Activated naive CD4-positive, alpha-beta T cell treated with Interleukin-2 at 50 U/mL for 16 hours (primary cell): ENCODE data around the gene HEYL.
"Not testable (repeated sequence)": the region's sequence is repeated elsewhere in the genome, so short reads cannot be mapped to it uniquely, and the experiment has no call there.

ENCODE experiments used
- DNase-seq: peaks from one replicate; pipeline ENCODE4 v3.0.0-alpha.2; 2020

HEYL gene

GRCh38 chr1:39635871-39636210 lies 3.6 kb downstream of the HEYL start:
- DNase-seq: no peak

- DNase-seq: no peak
Observed at GRCh38 chr1:39635205-39635870, 4.1 kb downstream of the HEYL start.

DNA sequence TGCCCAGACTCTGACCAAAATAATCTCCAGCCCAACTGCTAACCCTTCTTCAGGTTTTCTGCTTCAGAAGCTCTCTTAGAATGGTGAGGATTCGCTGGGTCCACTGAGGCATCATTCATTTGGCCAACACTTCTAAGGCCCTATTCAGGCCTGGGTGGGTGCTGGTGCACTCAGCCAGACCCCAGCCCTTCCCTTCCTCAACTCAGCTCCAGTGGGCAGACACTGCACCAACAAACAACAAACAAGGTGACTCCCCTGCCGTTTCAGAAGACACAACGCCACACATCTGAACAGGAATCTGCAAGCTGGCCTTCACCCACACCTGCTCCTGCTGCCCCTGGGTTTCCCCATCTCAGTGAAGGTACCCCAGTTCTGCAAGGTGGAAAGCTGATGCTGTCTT lies 6.0 kb downstream of the HEYL start:
- DNase-seq: no peak

DNA sequence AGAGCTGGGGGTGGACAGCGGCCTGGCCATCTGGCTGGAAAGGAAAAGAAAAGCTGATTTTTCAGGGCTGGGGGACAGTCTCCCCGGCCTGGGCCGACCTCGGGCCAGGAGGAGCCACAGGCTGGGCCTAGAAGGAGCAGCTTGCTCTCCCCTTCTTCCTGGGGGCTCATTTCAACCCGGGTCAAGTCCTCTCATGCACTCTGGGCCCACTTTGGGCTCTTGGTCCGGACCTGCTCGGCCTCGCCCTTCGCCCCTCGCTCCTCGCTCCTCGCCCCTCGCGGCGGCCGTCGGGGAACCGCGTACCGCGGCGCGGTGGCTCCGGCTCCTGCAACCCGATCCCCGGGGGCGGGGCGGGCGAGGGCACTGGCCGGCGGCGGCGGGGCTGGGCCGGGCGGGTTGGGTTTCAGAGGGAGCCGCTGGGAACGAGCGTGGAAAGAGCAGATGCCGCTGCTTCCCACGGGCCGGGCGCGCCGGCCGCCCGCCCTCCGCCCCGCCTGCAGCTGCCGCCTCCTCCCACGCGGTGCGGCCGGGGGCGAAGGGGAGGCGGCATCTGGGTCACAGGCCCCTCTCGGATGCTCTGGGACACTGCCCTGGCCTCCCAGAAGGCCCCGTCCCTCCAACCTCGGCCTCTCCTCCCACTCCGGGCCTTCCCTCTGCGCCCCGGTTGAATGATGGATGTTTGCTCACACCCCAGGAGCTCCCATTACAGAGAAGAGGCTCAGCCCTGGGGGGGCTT lies 6.6 kb downstream of the HEYL start:
- no peak for DNase-seq

GRCh38 chr1:39632323-39632681 lies 7.1 kb downstream of the HEYL start:
- no peak for DNase-seq

GRCh38 chr1:39631361-39632322 lies 7.8 kb downstream of the HEYL start:
- DNase-seq: no peak

DNA sequence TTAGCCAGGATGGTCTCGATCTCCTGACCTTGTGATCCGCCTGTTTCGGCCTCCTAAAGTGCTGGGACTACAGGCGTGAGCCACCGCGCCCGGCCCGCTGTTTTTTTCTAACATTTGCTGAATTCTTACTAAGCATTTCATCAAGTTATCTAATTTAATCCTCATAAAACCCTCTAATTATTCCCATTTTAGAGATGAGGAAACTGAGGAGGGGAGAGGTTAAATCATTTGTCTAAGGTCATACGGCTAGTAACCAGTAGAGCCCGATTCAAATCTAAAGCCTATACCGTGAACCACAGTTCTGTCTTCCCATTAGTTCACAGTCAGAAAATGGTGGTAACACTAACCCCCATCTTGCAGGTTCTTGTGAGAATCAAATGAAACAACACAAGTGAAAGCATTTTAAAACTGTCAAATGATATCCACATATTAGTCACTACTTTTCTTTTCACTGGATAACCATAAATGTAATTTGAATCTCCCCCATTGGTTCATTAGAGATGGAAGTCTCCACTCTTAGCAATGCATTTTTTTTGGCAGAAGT lies 10.6 kb downstream of the HEYL start:
- DNase-seq: no peak

DNA sequence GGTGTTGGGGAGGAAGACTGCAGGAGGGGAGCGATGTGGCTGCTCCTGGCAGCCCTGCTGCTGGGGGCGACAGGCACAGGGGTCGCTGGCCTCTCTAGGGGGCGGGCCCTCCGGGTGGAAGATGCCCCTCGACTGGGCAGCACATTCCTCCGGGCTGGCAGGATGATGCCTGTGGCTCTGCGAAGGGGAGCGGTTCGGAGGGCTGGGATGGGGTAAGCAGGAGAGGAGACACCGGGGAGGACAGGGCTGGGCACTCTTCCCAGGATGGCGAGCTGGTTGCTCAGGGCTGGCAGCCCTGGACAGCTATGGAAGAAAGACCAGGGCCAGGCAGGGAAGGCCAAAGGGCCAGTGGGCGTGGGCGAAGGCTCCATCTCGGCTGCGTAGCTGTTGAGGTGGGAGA lies 12.8 kb downstream of the HEYL start:
- DNase-seq: no peak

DNA sequence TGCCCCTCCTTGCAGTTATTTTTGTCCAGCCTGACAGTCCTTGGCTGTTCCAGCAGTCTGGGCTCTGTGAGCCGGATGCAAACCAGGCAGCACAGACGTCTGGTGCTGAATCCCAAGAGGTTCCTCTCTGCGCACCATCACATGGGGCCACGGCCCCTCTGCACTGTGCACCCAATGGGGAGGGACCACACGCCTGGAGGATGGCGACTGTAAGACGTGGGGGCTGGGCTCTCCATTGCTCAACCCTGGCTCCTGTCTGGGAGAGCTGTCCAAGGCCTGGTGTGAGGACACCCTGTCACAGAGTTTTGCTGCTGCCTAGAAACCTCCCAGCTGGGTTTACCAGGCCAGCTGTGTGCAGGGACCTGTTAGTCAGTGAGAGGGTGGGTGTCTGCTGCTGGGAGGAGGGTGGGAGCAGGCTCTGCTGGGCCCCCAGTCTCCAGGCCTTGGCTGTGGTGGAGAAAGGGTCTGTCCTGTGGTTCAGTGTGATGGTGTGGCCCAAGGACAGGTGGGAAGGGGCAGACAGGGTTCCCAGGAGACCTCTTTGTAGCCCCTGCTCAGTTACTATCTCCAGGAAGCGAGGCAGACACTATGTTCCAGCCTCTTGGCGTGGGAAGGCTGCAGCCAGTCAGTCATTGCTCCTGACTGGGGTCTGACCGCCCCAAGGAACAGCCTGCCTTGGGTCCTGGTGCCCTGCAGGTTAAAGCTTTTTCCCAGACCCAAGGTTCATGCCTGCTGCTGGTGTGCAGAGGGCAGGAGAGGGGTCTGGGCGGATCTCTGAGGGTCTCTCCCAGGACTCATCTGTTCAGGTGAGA lies 13.8 kb downstream of the HEYL start:
- no peak for DNase-seq

DNA sequence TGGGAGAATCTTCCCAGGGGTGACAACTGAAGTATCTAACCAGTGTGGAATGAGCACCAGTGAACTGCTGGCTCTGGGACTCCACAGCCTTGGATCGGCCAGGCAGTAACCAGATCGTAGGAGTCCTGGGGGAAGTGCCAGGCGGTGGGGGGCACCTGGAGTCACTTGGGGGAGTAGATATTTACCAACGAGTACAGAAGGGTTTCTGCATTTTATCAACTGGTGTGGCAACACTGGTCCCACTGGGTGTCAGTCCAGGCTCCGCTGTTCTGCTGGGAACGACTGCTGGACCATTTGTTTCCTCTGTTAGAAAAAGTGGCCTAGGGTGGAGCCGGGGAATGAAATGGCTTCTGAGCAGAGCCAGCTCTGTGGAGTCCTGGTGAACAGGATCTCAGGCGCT lies 14.4 kb downstream of the HEYL start:
- DNase-seq: no peak

DNA sequence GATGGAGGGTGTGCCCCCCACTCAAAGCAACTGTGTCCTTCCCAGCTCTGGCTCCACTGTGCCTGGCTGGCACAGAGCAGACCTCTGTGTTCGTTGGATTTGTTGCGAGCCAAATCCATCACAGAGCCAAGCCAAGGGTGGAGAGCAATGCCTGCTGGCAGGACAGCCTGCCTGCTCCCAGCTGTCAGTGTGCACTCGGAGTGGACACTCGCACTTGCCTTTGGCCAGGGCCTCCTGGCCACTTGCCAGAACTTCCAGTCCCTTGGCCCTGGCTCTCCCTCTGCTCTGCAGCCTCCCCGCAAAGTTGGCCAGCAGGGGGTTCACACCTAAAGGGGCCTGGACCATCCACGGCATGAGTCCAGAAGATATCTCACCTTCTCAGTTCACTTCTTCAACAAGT lies 16.4 kb downstream of the HEYL start:
- DNase-seq: no peak

DNA sequence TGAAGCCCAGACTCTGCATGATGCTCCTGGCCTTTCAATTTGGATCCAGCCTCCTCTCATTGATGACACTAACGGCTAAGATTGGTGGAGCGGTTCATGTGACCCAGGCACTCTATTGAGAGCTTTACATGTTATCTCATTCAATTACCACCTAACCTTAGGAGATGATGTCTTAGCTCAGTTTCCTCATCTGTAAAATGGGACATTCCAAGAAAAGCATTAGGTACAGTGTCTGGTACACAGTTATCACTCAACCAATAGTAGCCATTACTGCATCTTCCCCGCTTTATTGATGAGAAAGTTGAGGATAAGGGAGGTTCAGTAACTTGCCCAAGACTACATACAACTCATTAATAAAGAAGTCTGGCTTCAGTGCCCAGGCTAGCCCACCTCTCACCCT lies 17.0 kb downstream of the HEYL start:
- no peak for DNase-seq

DNA sequence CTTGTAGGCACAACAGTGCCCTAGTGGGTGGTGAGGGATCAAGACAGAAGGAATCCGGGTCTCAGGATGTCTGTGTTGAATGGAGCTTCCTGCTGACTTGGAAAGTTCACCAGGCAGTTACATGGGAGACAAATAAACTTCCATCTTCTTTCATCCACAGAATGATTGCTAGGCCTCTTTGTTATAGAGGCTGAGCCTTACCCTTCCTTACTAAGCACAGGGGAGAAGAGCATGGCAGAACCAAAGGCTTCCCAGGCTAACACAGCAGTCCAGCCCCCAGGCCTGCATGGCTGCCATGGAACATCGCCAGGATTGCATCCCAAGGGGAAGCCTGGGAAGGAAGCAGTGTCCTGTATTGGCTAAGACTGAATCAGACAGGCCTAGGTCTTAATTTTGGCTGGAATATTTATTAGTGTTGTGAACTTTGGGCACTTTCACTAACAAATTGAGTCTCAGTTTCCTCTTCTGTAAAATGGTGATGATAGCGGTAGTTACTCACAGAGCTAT lies 18.7 kb downstream of the HEYL start:
- no peak for DNase-seq

DNA sequence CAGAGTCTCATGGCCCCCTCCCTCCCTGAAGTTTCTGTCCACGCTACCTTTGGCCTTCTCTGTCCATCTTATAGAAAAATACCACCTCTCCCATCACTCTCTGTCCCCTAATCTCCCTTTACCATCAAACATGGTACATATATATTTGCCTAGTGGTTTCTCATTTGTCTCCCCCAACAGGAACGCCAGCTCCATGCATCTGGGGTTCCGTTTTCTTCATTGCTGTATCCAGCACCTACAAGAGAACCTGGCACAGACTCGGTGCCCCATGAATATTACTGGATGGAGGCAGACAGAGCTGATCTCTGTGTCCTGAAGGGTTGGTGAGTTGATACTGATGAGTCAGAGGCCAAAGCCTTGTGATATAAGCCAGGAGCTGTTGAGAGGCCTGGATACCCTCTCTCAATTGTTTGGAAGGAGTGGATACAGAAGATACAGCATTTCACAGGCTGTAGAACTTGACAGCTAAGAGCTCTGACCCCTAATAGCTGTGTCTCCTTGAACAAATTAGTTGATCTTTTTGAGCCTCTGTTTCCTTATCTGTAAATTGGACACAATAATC lies 21.9 kb downstream of the HEYL start:
- DNase-seq: no peak

DNA sequence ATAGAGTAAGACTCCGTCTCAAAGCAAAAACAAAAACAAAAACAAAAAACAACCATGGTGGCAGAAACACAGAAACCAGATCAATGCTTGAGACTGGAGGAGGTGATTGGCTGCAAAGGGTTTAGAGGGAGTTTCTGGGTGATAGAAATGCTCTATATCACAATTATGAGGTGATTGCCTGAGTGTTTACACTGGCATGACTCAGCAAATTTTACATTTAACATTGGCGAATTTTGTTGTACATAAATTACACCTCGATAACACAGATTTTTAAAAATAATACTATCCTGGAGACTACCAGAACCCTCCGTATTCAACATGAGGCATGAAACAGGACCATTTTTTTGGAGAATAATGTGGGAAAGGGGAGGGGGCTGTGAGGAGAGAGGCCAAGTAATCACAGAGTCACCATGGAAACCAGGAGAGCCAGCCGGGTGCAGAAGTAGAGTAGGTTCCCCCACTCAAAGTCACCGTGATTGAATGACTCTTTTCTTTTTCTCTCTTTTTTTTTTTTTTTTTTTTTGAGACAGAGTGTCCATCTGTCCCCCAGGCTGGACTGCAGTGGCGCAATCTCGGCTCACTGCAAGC lies 24.3 kb downstream of the HEYL start:
- DNase-seq: no peak

DNA sequence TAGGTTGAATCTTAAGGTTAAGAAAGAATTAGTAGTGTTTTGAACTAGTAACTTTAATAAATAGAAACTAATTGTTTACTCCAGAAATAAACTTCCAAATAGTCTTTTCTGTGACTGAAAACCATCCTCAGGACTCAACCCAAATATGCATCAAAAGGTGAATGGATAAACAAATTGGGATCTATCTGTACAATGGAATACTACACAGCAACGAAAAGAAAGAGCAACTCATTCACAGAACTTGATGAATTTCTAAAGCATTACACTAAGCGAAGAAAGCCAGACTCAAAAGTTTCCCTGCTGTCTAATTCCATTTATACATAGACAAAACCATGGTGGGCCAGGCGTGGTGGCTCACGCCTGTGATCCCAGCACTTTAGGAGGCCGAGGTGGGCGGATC lies 25.0 kb downstream of the HEYL start:
- no peak for DNase-seq

GRCh38 chr1:39613250-39613649 lies 26.2 kb downstream of the HEYL start:
- DNase-seq: no peak

DNA sequence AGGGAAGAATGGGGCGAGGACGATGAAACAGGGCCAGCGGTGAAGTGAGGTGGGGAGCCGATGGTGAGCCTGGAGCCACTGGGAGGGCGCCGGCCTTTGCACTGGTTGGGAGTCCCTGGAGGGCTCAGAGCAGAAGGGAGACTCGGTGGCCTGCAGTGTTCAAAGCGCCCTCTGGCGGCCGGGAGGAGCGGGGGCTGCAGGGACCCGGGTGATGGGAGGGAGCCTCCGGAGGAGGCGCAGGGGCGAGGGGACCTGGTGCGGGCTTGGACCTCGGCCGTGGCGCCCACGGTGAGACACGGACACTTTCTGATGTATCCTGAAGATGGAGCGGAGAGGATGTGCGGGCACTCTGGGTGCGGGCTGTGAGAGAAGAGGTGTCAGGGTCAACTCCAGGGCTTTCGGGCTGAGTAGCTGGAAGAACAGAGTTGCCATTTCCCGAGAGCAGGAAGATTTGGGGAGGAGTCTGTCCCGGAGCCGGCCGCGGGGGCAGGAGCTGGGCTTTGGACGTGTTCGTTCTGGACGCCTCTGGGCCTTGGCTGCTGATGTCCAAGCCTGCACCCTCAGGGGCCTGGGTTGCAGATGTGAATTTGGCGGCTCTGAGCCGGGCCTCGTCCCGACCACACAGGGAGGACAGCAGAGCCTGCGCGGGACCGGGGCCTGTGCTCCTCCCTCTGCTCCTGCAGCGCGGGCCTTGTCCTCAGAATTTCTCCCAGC lies 29.7 kb downstream of the HEYL start:
- peak; percentile 86 for DNase-seq

DNA sequence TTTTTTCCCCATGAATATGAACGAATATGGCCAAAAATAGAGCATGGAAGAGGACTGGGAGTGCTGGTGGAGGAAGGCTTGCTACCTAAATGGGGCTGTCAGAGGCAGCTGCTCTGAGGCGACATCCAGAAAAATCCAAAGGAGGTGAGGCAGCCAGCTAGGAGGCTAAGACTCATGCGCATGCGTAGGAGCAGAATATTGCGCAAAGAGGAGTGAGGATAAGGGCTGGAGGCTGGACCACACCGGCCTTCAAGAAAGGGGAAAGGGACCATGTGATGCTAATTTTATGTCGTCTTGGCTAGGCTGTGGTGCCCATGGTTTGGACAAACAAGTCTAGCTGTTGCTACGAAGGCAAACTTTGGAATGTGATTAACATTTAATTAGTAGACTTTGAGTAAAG lies 30.5 kb downstream of the HEYL start:
- no peak for DNase-seq

DNA sequence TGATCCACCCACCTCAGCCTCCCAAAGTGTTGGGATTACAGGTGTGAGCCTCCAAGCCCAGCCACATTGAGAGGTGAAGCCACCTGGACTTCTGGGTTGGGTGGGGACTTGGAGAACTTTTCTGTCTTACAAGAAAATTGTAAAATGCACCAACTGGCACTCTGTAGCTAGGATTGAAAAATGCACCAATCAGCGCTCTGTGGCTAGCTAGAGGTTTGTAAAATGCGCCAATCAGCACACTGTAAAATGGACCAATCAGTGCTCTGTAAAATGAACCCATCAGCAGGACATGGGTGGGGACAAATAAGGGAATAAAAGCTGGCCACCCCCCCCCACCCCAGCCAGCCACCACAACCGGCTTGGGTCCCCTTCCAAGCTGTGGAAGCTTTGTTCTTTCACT lies 35.8 kb downstream of the HEYL start:
- not testable (repeated sequence) for DNase-seq

DNA sequence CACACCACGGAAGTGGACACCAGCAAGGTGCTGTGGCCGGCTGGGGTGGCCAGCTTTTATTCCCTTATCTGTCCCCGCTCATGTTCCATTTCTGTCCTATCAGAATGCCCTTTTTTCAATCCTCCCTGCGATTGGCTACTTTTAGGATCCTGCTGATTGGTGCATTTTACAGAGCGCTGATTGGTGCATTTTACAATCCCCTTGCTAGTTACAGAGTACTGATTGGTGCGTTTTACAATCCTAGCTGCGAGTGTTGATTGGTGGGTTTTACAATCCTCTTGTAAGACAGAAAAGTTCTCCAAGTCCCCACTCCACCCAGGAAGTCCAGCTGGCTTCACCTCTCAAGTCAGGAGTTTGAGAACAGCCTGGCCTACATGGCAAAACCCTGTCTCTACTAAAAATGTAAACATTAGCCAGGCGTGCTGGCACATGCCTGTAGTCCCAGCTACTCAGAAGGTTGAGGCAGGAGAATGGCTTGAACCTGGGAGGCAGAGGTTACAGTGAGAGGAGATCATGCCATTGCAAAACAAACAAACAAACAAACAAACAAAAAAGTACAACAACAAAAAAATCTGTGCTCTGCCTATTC lies 37.7 kb downstream of the HEYL start:
- not testable (repeated sequence) for DNase-seq
